IMR-90 (cell line): Measurements from ENCODE around the gene ABR. TPM values are rescaled to one million over a fixed set of nuclear protein-coding genes. Genes with fewer than 3 reads are reported as not detected.

Source experiments
- ATAC-seq: fragments of 200-7000 bp; cut with Tn5 transposase; 2 replicates; pipeline ENCODE4 v1.9.1; 2020; ENCODE audit warnings: low read depth, mild to moderate bottlenecking, moderate library complexity
- BruUV-seq: library from RNA; stranded (reverse); fragments of 400-500 nt; replicated peaks from 2 replicates; lab custom pipeline; 2021; lab: Mats Ljungman, UMichigan
- CTCF ChIA-PET: fragments of 300-600 bp; formaldehyde crosslinking; extraction: SDS; loops from one replicate; lab custom pipeline; 2021; ENCODE audit warnings: antibody characterized with exemption; lab: Yijun Ruan, JAX
- POLR2A ChIA-PET: fragments of 300-600 bp; sonication (Branson Sonifier 250); formaldehyde crosslinking; loops from one replicate; lab custom pipeline; 2022; ENCODE audit warnings: antibody characterized with exemption; ENCODE audit not compliant: unreplicated experiment; lab: Charles Lee
- DNase-seq: peaks from one replicate; pipeline ENCODE4 v3.0.0; 2013
- H2AFZ ChIP-seq: replicated peaks from 2 replicates; pipeline ENCODE3; 2013; ENCODE audit warnings: low read length, mild to moderate bottlenecking; ENCODE audit not compliant: poor library complexity
- H2AK5ac ChIP-seq: 2 replicates; pipeline ENCODE4 v1.6.1; 2013; ENCODE audit warnings: low read depth, low read length, inconsistent platforms
- H2AK9ac ChIP-seq: replicated peaks from 2 replicates; pipeline ENCODE3; 2013; ENCODE audit warnings: mild to moderate bottlenecking, low read depth, low read length, moderate library complexity; ENCODE audit not compliant: poor library complexity
- H2BK120ac ChIP-seq: 2 replicates; pipeline ENCODE4 v1.6.1; 2013; ENCODE audit warnings: low read depth, low read length, inconsistent platforms
- H2BK15ac ChIP-seq: 3 replicates; pipeline ENCODE4 v1.6.1; 2013; ENCODE audit warnings: low read depth, low read length, inconsistent platforms
- H2BK20ac ChIP-seq: 2 replicates; pipeline ENCODE4 v1.6.1; 2013; ENCODE audit warnings: low read depth, mild to moderate bottlenecking, inconsistent platforms, low read length, moderate library complexity
- H2BK5ac ChIP-seq: 2 replicates; pipeline ENCODE4 v1.6.1; 2013; ENCODE audit warnings: mild to moderate bottlenecking, low read depth, low read length, inconsistent platforms; ENCODE audit not compliant: poor library complexity, severe bottlenecking
- H3K14ac ChIP-seq: replicated peaks from 2 replicates; pipeline ENCODE4 v1.6.1; 2013; ENCODE audit warnings: low read depth, low read length, inconsistent platforms
- H3K18ac ChIP-seq: 2 replicates; pipeline ENCODE4 v1.6.1; 2013; ENCODE audit warnings: low read depth, low read length, control low read depth
- H3K23ac ChIP-seq: 2 replicates; pipeline ENCODE4 v1.6.1; 2013; ENCODE audit warnings: low read depth, low read length, inconsistent platforms
- H3K27ac ChIP-seq: 2 replicates; pipeline ENCODE4 v1.5.1; 2013; ENCODE audit warnings: mild to moderate bottlenecking, control low read depth, low read length; ENCODE audit not compliant: insufficient read depth
- H3K27me3 ChIP-seq: 2 replicates; pipeline ENCODE4 v1.6.1; 2013; ENCODE audit warnings: low read length; ENCODE audit not compliant: control insufficient read depth, insufficient read depth
- H3K36me3 ChIP-seq: 2 replicates; pipeline ENCODE4 v1.6.1; 2013; ENCODE audit warnings: low read length, mixed read lengths; ENCODE audit not compliant: control insufficient read depth, insufficient read depth
- H3K4ac ChIP-seq: 2 replicates; pipeline ENCODE4 v1.6.1; 2013; ENCODE audit warnings: low read depth, low read length, inconsistent platforms
- H3K4me1 ChIP-seq: 2 replicates; pipeline ENCODE4 v1.6.1; 2013; ENCODE audit warnings: low read length, mixed read lengths; ENCODE audit not compliant: control insufficient read depth, insufficient read depth
- H3K4me2 ChIP-seq: 2 replicates; pipeline ENCODE4 v1.6.1; 2013; ENCODE audit warnings: low read depth, mild to moderate bottlenecking, control low read depth, low read length, moderate library complexity
- H3K4me3 ChIP-seq: 2 replicates; pipeline ENCODE4 v1.5.1; 2013; ENCODE audit warnings: low read depth, mild to moderate bottlenecking, control low read depth, low read length, moderate library complexity; ENCODE audit not compliant: insufficient read depth
- H3K56ac ChIP-seq: 2 replicates; pipeline ENCODE4 v1.6.1; 2013; ENCODE audit warnings: low read length, inconsistent platforms; ENCODE audit not compliant: insufficient read depth; ENCODE audit errors: extremely low read depth
- H3K79me1 ChIP-seq, 2 experiments: 2 replicates each; pipeline ENCODE4 v1.6.1; 2013; ENCODE audit warnings: low read length in 2 of 2, inconsistent platforms in 1 of 2, low read depth in 1 of 2
- H3K9ac ChIP-seq: 2 replicates; pipeline ENCODE4 v1.6.1; 2013; ENCODE audit warnings: low read depth, low read length, control low read depth
- H3K9me1 ChIP-seq: 2 replicates; pipeline ENCODE4 v1.6.1; 2013; ENCODE audit warnings: low read length, inconsistent platforms; ENCODE audit not compliant: insufficient read depth
- H3K9me3 ChIP-seq: 2 replicates; pipeline ENCODE4 v1.6.1; 2013; ENCODE audit warnings: low read length; ENCODE audit not compliant: control insufficient read depth, insufficient read depth
- H4K20me1 ChIP-seq: 2 replicates; pipeline ENCODE4 v1.6.1; 2013; ENCODE audit warnings: low read length, inconsistent platforms; ENCODE audit not compliant: insufficient read depth
- H4K5ac ChIP-seq: 2 replicates; pipeline ENCODE4 v1.6.1; 2013; ENCODE audit warnings: mild to moderate bottlenecking, low read depth, low read length, control low read depth
- H4K8ac ChIP-seq, 2 experiments: 2 replicates each; pipeline ENCODE4 v1.6.1; 2013; ENCODE audit warnings: low read depth in 2 of 2, low read length in 2 of 2, control low read depth in 1 of 2, inconsistent platforms in 1 of 2
- H4K91ac ChIP-seq: 2 replicates; pipeline ENCODE4 v1.6.1; 2013; ENCODE audit warnings: low read depth, low read length, inconsistent platforms; ENCODE audit not compliant: insufficient read depth
- BHLHE40 ChIP-seq: fragments of 150-350 bp; IDR thresholded peaks from 2 replicates; pipeline ENCODE4 v1.6.1; 2016; ENCODE audit warnings: mild to moderate bottlenecking, low read depth, low read length
- CEBPB ChIP-seq: IDR thresholded peaks from 2 replicates; pipeline ENCODE4 v1.6.1; 2012; ENCODE audit warnings: low read depth, low read length, improper control_type of control experiment
- CHD1 ChIP-seq: IDR thresholded peaks from 2 replicates; pipeline ENCODE4 v1.6.1; 2012; ENCODE audit warnings: low read depth, low read length, improper control_type of control experiment
- CTCF ChIP-seq: conservative IDR thresholded peaks from 2 replicates; pipeline ENCODE4 v1.5.1; 2012; ENCODE audit warnings: mild to moderate bottlenecking, low read depth, low read length, improper control_type of control experiment
- FOS ChIP-seq: fragments of 150-350 bp; IDR thresholded peaks from 2 replicates; pipeline ENCODE4 v1.6.1; 2016; ENCODE audit warnings: low read depth, low read length
- MAZ ChIP-seq: IDR thresholded peaks from 2 replicates; pipeline ENCODE4 v1.6.1; 2012; ENCODE audit warnings: low read depth, mild to moderate bottlenecking, low read length, improper control_type of control experiment, moderate library complexity, borderline replicate concordance
- MXI1 ChIP-seq: IDR thresholded peaks from 2 replicates; pipeline ENCODE4 v1.6.1; 2012; ENCODE audit warnings: low read depth, mild to moderate bottlenecking, low read length, moderate library complexity, borderline replicate concordance
- RCOR1 ChIP-seq: IDR thresholded peaks from 2 replicates; pipeline ENCODE4 v1.6.1; 2012; ENCODE audit warnings: mild to moderate bottlenecking, low read length, improper control_type of control experiment; ENCODE audit not compliant: insufficient replicate concordance
- SMC3 ChIP-seq: fragments of 150-350 bp; IDR thresholded peaks from 2 replicates; pipeline ENCODE4 v1.6.1; 2016; ENCODE audit warnings: low read depth, mild to moderate bottlenecking, antibody characterized with exemption, low read length, moderate library complexity
- WGBS, 2 experiments: methylation state at CpG; one replicate each; pipeline versions ENCODE4 v1.1.5 to v1.1.7; 2013; ENCODE audit warnings: missing lambda C conversion rate in 2 of 2; ENCODE audit not compliant: insufficient read length in 1 of 2; ENCODE audit errors: extremely low coverage in 2 of 2; 5-methylcytosine and 5-hydroxymethylcytosine counted together
- dilution Hi-C: fragments of 300-500 bp; cut with HindIII; formaldehyde crosslinking; loops from one replicate; pipeline ENCODE4 v1.14.3; 2018; ENCODE audit warnings: low sequenced_read_pairs; ENCODE audit not compliant: unreplicated experiment
- in situ Hi-C: fragments of 300-500 bp; cut with MboI; formaldehyde crosslinking; loops from 3 replicates; pipeline ENCODE4 v1.14.3; 2019; ENCODE audit warnings: low sequenced_read_pairs, inconsistent platforms, mixed read lengths
- intact Hi-C: fragments of 100-400 bp; cut with micrococcal nuclease; formaldehyde crosslinking; loops from 2 replicates; pipeline ENCODE4 v1.10.0; 2022
- polyA plus RNA-seq, 3 experiments: library from polyadenylated mRNA; depleted of rRNA; stranded (reverse); fragments of >200 nt; gene quantifications; 2 replicates each; pipeline ENCODE4 v1.2.3, GENCODE V29; 2012; ENCODE audit warnings: low replicate concordance in 1 of 3
- total RNA-seq: library from RNA; depleted of rRNA; stranded (reverse); fragments of >200 nt; gene quantifications from 2 replicates; pipeline ENCODE4 v1.2.3, GENCODE V29; 2012
- TF ChIP-seq, protein P1 (sequence below): fragments of 150-350 bp; IDR thresholded peaks from 2 replicates; pipeline ENCODE4 v1.6.1; 2017; ENCODE audit warnings: mild to moderate bottlenecking, antibody characterized with exemption, low read length, low read depth
- TF ChIP-seq, protein P2 (sequence below): fragments of 150-350 bp; IDR thresholded peaks from 2 replicates; pipeline ENCODE4 v1.6.1; 2016; ENCODE audit warnings: low read depth, mild to moderate bottlenecking, low read length, moderate library complexity, borderline replicate concordance

ABR gene
- total and polyA plus RNA-seq, 2 of the 4 experiments (the other 2 are of a cell fraction), result 28.3 to 79.7 TPM

DNA sequence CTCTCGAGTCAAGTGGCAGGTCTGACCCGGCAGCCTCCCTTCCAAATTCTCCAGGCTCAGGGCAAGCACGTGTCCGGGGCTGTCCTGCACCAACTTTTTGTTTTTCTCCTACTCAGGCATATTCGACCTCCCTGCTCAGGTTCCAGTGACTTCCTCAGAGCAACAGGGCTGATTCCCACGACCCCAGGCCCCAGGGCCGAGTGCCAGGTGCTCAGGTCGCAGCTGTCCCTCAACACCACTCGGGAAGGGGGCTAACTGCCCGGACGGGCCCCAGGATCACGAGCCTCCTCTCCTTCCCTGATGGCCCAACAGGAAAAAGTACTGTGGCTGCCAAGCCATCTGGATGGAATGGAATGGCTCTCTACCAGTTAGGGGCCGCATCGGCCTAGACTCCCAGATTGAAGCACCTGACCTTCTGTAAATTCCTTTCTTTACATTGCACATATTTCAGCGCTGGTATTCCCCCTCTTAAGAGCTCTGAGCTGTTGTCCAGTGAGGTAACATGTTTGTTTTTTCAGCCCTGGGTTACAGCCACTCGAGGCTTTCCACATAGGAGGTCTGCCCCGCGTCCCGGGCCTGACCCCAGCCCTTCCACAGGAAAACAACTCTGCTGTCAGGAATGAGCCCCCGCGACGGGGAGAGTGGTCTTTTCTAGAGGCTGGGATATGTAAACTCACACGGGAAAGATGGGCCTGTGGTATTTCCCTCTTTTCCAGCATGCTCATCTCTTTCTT, 225.2 kb downstream of the ABR start:
- Histone ChIP-seq H3K56ac (peak overlapping the region; percentile 19; the same call in 1 of the 2 replicates), H3K9me1 (peaks cover 23% of the 10 kb centered on the region), H3K23ac (0 out of 2 replicates have a peak overlapping the region, but pooled peaks have one; percentile 26), H2BK20ac (peak overlapping the region; percentile 81), H2BK5ac (peak overlapping the region; percentile 85), H4K8ac (peak overlapping the region in 1 of 2 experiments; percentile 84; a peak in 2 of 4 replicates), H2AFZ (peak overlapping the region; percentile 56), H3K4ac (peak overlapping the region; percentile 80), H3K14ac (peak overlapping the region; percentile 50; the same call in 1 of the 2 replicates), H3K27me3 (no peaks in the 10 kb centered on the region), H3K27ac (peak overlapping the region; percentile 68), H2AK5ac (peak overlapping the region; percentile 87), H4K20me1 (peaks cover 52% of the 10 kb centered on the region), H4K91ac (peak overlapping the region; percentile 88), H3K4me2 (peak overlapping the region; percentile 1; the same call in 1 of the 2 replicates), H3K18ac (peak overlapping the region; percentile 11; the same call in 1 of the 2 replicates), H3K4me3 (no peak overlapping the region), H2BK15ac (peak overlapping the region; percentile 43; the same call in 1 of the 3 replicates), H2BK120ac (peak overlapping the region; percentile 86), H3K9ac (peak overlapping the region; percentile 23; the same call in 1 of the 2 replicates), H4K5ac (0 out of 2 replicates have a peak overlapping the region, but pooled peaks have one; percentile 14), H3K4me1 (peaks cover 31% of the 10 kb centered on the region), H2AK9ac (peak overlapping the region; percentile 94), H3K79me1 (peaks cover 35 to 77% of the 10 kb centered on the region in 2 experiments), H3K36me3 (peaks cover 18% of the 10 kb centered on the region), H3K9me3 (no peaks in the 10 kb centered on the region)
- DNase-seq (peak; percentile 95), ATAC-seq (peak; percentile 33)
- intact Hi-C loops (loop anchor here (1.0 kb wide), 1 partner anchor 21 kb away; no protein-coding TSS in a partner anchor), in situ Hi-C loops (no loop called here), dilution Hi-C loops (no loop called here)
- TF ChIP-seq CEBPB, result peak; percentile 37; the same call in 1 of the 2 replicates
- no peak; the same call in 1 of the 2 replicates for TF ChIP-seq BHLHE40
- no peak for TF ChIP-seq MXI1
- TF ChIP-seq, protein P1, sequence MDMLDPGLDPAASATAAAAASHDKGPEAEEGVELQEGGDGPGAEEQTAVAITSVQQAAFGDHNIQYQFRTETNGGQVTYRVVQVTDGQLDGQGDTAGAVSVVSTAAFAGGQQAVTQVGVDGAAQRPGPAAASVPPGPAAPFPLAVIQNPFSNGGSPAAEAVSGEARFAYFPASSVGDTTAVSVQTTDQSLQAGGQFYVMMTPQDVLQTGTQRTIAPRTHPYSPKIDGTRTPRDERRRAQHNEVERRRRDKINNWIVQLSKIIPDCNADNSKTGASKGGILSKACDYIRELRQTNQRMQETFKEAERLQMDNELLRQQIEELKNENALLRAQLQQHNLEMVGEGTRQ, result peak; percentile 33; the same call in 1 of the 2 replicates
- TF ChIP-seq CTCF, result no peak
- peak; percentile 73 for TF ChIP-seq RCOR1
- TF ChIP-seq, protein P2, sequence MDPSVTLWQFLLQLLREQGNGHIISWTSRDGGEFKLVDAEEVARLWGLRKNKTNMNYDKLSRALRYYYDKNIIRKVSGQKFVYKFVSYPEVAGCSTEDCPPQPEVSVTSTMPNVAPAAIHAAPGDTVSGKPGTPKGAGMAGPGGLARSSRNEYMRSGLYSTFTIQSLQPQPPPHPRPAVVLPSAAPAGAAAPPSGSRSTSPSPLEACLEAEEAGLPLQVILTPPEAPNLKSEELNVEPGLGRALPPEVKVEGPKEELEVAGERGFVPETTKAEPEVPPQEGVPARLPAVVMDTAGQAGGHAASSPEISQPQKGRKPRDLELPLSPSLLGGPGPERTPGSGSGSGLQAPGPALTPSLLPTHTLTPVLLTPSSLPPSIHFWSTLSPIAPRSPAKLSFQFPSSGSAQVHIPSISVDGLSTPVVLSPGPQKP, result no peak
- peak; percentile 55; the same call in 1 of the 2 replicates for TF ChIP-seq MAZ
- TF ChIP-seq CHD1, result no peak
- TF ChIP-seq SMC3, result no peak
- no peak for TF ChIP-seq FOS
- ChIA-PET CTCF (no interaction called here), POLR2A (interaction anchor here (0.6 kb wide), 1 partner anchor 218 kb away, joined by 3 read pairs; no protein-coding TSS in a partner anchor)
- BruUV-seq, result no TSS peak
- 56% methylated on average over 8 of the region's 23 CpGs; no CpG with 5 or more reads in 1 of the 2 experiments for WGBS, 2 experiments
